ENCODE results near the gene PCDHGA12.
A peak's percentile ranks its signal among the peaks of the same experiment; 100 is the strongest.

PCDHGA12 gene

GRCh38 chr5:141439411-141440141 lies 9.3 kb downstream of the PCDHGA12 start:
- DNase-seq (ENCODE audit: low spot score), result no peak

GRCh38 chr5:141440341-141440740 lies 10.0 kb downstream of the PCDHGA12 start:
- DNase-seq (ENCODE audit: low spot score), result no peak

- DNase-seq (ENCODE audit: low spot score), result no peak
Measured at GRCh38 chr5:141441571-141442170, 11.4 kb downstream of the PCDHGA12 start.

GRCh38 chr5:141465351-141465750 lies 35.0 kb downstream of the PCDHGA12 start:
- DNase-seq (ENCODE audit: low spot score), result no peak

GRCh38 chr5:141475625-141476131 lies 45.4 kb downstream of the PCDHGA12 start, which contains the start of gene PCDHGC3:
TSS of gene PCDHGC3 (plus strand) at chr5:141475966. CDS start at chr5:141476117, 151 bp downstream.
- DNase-seq (ENCODE audit: low spot score), result peak; percentile 93

GRCh38 chr5:141476132-141476911 lies 46.0 kb downstream of the PCDHGA12 start:
- DNase-seq (ENCODE audit: low spot score), result peak; percentile 69

- no peak for DNase-seq (ENCODE audit: low spot score)
Measured at GRCh38 chr5:141477044-141477575, 46.8 kb downstream of the PCDHGA12 start.

- no peak for DNase-seq (ENCODE audit: low spot score)
Measured at GRCh38 chr5:141477815-141478214, 47.5 kb downstream of the PCDHGA12 start.

- peak; percentile 49 for DNase-seq (ENCODE audit: low spot score)
Measured at GRCh38 chr5:141478321-141478945, 48.1 kb downstream of the PCDHGA12 start.

- no peak for DNase-seq (ENCODE audit: low spot score)
Measured at GRCh38 chr5:141479776-141480175, 49.5 kb downstream of the PCDHGA12 start.
